ENCODE results near the gene SDK1. TPM values are rescaled to one million over a fixed set of nuclear protein-coding genes. Genes with fewer than 3 reads are reported as not detected.

Gene SDK1
- total and polyA plus RNA-seq, 12 donors: 1.0 to 5.3 (median 3.2) TPM

DNA sequence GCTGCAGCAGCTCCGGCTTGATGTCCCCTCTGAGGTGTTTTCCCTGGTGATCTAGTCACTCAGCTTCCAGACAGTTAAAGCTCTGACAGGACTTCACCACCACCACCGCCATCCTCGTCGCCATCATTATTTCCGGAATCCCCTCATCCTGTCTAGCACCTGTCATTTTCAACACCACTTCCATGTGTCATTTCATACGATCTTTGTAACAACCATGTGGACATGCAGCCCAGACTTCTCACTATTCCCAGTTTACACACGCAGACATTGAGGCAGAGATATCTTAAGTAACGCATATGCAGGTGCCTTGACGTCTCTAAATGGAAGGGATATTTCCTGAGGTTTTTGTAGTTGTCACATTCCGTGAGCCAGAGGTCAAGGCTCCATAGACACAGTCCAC, 850.5 kb downstream of the SDK1 start:
- intact Hi-C loops (cut with DNase I): no loop called here
- no peak for DNase-seq
- H3K27ac ChIP-seq: no peak overlapping the region
- no peaks in the 10 kb centered on the region for H3K36me3 ChIP-seq
- no peak for ATAC-seq
- H3K4me1 ChIP-seq: no peaks in the 10 kb centered on the region
- H3K9me3 ChIP-seq: no peaks in the 10 kb centered on the region
- 88 to 89% methylated on average over 10 of the region's 10 CpGs for WGBS, 2 donors
- no peaks in the 10 kb centered on the region for H3K27me3 ChIP-seq
- TF ChIP-seq, protein P1, sequence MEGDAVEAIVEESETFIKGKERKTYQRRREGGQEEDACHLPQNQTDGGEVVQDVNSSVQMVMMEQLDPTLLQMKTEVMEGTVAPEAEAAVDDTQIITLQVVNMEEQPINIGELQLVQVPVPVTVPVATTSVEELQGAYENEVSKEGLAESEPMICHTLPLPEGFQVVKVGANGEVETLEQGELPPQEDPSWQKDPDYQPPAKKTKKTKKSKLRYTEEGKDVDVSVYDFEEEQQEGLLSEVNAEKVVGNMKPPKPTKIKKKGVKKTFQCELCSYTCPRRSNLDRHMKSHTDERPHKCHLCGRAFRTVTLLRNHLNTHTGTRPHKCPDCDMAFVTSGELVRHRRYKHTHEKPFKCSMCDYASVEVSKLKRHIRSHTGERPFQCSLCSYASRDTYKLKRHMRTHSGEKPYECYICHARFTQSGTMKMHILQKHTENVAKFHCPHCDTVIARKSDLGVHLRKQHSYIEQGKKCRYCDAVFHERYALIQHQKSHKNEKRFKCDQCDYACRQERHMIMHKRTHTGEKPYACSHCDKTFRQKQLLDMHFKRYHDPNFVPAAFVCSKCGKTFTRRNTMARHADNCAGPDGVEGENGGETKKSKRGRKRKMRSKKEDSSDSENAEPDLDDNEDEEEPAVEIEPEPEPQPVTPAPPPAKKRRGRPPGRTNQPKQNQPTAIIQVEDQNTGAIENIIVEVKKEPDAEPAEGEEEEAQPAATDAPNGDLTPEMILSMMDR (IDR thresholded peaks at IDR 0.05): no peak
- H3K4me3 ChIP-seq: no peak overlapping the region

DNA sequence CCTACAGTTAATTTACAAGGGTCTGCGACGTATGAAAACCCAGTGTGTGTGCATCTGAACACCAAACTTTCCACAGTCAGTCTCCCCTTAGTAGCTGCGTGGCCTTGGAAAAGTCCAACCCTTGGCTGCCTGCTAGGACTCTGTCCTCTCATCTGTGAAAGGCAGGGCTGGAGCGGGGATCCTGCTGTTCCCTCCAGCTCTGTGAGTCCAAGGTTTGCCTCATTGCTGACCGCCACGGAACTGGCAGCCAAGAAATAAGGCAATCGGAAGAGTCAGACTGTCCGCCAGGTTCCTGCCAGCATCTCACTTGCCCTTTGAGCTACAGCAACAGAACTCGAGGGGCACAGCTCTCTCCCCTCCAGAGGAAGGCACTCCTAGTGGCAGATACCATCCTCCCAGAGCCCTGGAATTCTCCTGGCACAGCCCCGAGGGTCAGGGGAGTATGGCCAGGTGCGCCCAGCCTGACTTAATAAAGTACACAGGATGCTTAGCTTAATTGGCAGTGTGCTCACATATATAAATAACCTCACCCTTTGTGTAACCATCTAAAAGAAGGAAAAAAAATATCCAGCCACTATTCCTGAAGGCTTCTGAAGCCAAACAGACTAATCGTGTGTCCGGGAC, 851.0 kb downstream of the SDK1 start:
- no peak overlapping the region for H3K4me3 ChIP-seq
- no peaks in the 10 kb centered on the region for H3K4me1 ChIP-seq
- no peaks in the 10 kb centered on the region for H3K9me3 ChIP-seq
- H3K36me3 ChIP-seq: no peaks in the 10 kb centered on the region
- no peak overlapping the region for H3K27ac ChIP-seq
- no peak for DNase-seq
- intact Hi-C loops (cut with DNase I): no loop called here
- H3K27me3 ChIP-seq: no peaks in the 10 kb centered on the region
- TF ChIP-seq, protein P1 (IDR thresholded peaks at IDR 0.05): no peak
- WGBS, 2 donors: 64 to 83% methylated on average over 13 of the region's 13 CpGs
- ATAC-seq: peak in 2 of 8 donors; percentile 52 to 64

DNA sequence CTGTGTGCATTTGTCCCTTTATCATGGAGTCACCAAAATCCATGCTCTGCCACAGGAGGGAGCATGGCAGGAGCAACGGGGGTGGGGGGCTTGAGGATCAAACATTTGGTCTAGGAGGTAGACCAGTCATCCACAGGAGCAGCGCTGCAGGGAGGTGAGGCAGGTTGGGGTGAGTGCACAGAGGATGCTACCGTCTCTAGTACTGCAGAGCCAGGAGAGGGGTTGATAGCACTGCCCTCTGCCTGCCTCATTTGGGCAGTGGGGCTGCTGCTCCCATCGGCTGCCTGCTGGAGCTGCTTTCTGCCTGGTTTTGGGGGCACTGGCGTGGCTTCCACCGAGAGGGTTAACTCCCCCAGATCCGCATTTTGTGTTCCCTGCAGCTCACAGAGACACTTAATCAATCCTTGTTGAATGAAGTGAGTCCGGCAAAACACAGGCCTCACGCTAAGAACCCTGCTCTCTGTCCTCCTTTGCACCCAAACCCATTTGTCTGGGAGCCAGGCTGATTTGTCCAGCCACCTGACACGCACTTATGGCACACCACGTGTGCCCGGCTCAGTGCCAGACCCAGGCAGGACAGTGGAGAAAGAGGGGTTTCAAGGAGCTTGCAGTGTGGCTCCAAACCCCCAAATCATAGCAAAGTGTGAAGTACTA, 854.0 kb downstream of the SDK1 start:
- H3K4me3 ChIP-seq: no peak overlapping the region
- no peaks in the 10 kb centered on the region for H3K9me3 ChIP-seq
- peaks cover 0 to 7% (median 0%) of the 10 kb centered on the region in 7 donors for H3K27me3 ChIP-seq
- H3K36me3 ChIP-seq: no peaks in the 10 kb centered on the region
- WGBS, 2 donors: 82% methylated on average over 12 of the region's 12 CpGs
- TF ChIP-seq, protein P1 (IDR thresholded peaks at IDR 0.05): no peak
- intact Hi-C loops (cut with DNase I): no loop called here
- no peak for ATAC-seq
- peaks cover 0 to 5% (median 0%) of the 10 kb centered on the region in 9 donors for H3K4me1 ChIP-seq
- no peak for DNase-seq
- H3K27ac ChIP-seq: no peak overlapping the region

DNA sequence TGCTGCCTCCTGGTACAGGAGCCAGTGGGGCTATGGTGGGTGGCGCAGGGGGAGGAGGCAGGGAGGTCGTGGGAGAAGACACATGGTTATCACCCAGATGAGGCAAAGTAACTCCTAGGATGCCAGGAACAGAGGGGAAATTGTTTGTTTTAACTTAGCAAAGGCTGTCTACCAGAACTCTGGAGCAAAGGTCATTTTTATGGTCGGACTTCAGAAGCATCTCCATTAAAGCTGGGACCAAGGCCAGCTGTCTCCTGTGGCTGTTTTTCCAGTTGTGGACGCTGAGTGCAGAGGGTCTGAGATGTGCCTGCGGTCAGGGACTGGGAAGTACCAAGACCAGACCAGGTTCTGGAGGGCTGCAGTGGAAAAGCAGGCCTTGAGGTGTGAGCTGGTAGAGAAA, 855.1 kb downstream of the SDK1 start:
- peaks cover 0 to 7% (median 0%) of the 10 kb centered on the region in 7 donors for H3K27me3 ChIP-seq
- H3K27ac ChIP-seq: no peak overlapping the region
- no peak overlapping the region for H3K4me3 ChIP-seq
- no peaks in the 10 kb centered on the region for H3K9me3 ChIP-seq
- ATAC-seq (no peak), DNase-seq (no peak)
- TF ChIP-seq, protein P1 (IDR thresholded peaks at IDR 0.05): no peak
- H3K36me3 ChIP-seq: no peaks in the 10 kb centered on the region
- intact Hi-C loops (cut with DNase I): no loop called here
- H3K4me1 ChIP-seq: peaks cover 0 to 5% (median 0%) of the 10 kb centered on the region in 9 donors
- WGBS, 2 donors: 65 to 79% methylated on average over 5 of the region's 5 CpGs

Data from heart right ventricle (tissue), 16 donors.